CD4-positive, CD25-positive, alpha-beta regulatory T cell (primary cell): ENCODE data around the gene OR2A1. TPM values are rescaled to one million over a fixed set of nuclear protein-coding genes. Genes with fewer than 3 reads are reported as not detected.
"Not testable (repeated sequence)": the region's sequence is repeated elsewhere in the genome, so short reads cannot be mapped to it uniquely, and the experiment has no call there.

Experiments
- ATAC-seq, 2 donors: fragments of 150-1000 bp; cut with Tn5 transposase; one replicate each; pipeline ENCODE4 v1.10.0; 2021; ENCODE audit warnings: low read depth in 2 of 2, moderate number of reproducible peaks in 2 of 2, moderate library complexity in 1 of 2
- DNase-seq, 3 donors: peaks; one replicate each; pipeline versions ENCODE4 v3.0.0 to v3.0.0-alpha.2; 2012 to 2022; ENCODE audit warnings: mixed read lengths in 1 of 3
- H3K27ac ChIP-seq: one replicate; pipeline ENCODE4 v1.7.0; 2013; ENCODE audit warnings: mild to moderate bottlenecking, low read length; ENCODE audit not compliant: insufficient read depth, poor library complexity, severe bottlenecking
- H3K27me3 ChIP-seq: one replicate; pipeline ENCODE4 v1.7.0; 2013; ENCODE audit warnings: low read length; ENCODE audit not compliant: control insufficient read depth, insufficient read depth
- H3K36me3 ChIP-seq: one replicate; pipeline ENCODE4 v1.7.0; 2013; ENCODE audit warnings: mild to moderate bottlenecking, low read length, moderate library complexity; ENCODE audit not compliant: control insufficient read depth, insufficient read depth
- H3K4me1 ChIP-seq: 2 replicates; pipeline ENCODE4 v1.7.0; 2013; ENCODE audit warnings: mild to moderate bottlenecking, low read length; ENCODE audit not compliant: insufficient read depth, control insufficient read depth, poor library complexity, severe bottlenecking
- H3K4me3 ChIP-seq: one replicate; pipeline ENCODE4 v1.7.0; 2013; ENCODE audit warnings: low read depth, mild to moderate bottlenecking, low read length, moderate library complexity
- H3K9me3 ChIP-seq, 2 experiments: 1 replicate in 1 of 2; 2 replicates in 1 of 2; pipeline ENCODE4 v1.7.0; 2013; ENCODE audit warnings: low read length in 2 of 2, mild to moderate bottlenecking in 1 of 2, moderate library complexity in 1 of 2; ENCODE audit not compliant: control insufficient read depth in 2 of 2
- H3K27ac Mint-ChIP-seq, 3 donors: one replicate each; pipeline ENCODE4 v1.8.0; 2020 to 2022; ENCODE audit warnings: mild to moderate bottlenecking in 3 of 3, mixed read lengths in 3 of 3, moderate library complexity in 2 of 3
- H3K27me3 Mint-ChIP-seq: one replicate; pipeline ENCODE4 v1.8.0; 2022; ENCODE audit warnings: mild to moderate bottlenecking, mixed read lengths
- H3K36me3 Mint-ChIP-seq: one replicate; pipeline ENCODE4 v1.8.0; 2020; ENCODE audit warnings: mixed read lengths
- H3K4me1 Mint-ChIP-seq, 4 donors: one replicate each; pipeline ENCODE4 v1.8.0; 2020 to 2022; ENCODE audit warnings: mixed read lengths in 4 of 4, mild to moderate bottlenecking in 1 of 4
- H3K4me3 Mint-ChIP-seq, 4 donors: one replicate each; pipeline ENCODE4 v1.8.0; 2020 to 2022; ENCODE audit warnings: mild to moderate bottlenecking in 4 of 4, mixed read lengths in 4 of 4, moderate library complexity in 3 of 4
- H3K9me3 Mint-ChIP-seq, 7 donors: one replicate each; pipeline ENCODE4 v1.8.0; 2020 to 2022; ENCODE audit warnings: mixed read lengths in 7 of 7, mild to moderate bottlenecking in 3 of 7, moderate library complexity in 2 of 7
- polyA plus RNA-seq, 4 donors: library from polyadenylated mRNA; unstranded; fragments of 300-500 nt; fragmentation: Illumina TruSeq; gene quantifications; one replicate each; pipeline ENCODE4 v1.2.3, GENCODE V29; 2021
- total RNA-seq: library from RNA; stranded (reverse); gene quantifications from one replicate; pipeline ENCODE4 v1.2.3, GENCODE V29; 2022

Gene OR2A1
- total and polyA plus RNA-seq, 5 donors from 2014 or later: 0.20 to 0.87 (median 0.38) TPM; not detected in 2

DNA sequence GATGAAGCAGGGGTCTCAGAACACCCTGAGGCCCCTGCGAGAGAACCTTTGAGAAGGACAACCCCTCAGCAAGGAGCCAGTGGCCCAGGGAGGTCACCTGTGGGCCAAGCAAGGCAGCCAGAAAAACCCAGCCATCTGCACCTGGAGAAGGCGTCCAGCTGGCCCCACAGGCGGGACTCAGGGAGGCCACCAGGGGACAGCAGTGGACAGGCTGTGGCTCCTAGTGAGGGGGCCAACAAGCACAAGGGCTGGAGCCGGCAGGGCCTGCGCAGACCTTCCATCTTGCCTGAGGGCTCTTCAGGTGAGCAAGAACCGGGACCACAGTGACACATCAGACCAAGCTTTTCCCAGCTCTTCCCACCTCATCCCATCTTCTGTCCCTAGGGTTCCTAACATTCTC is 53.3 kb downstream of the OR2A1 start:
- not testable (repeated sequence) for ATAC-seq, H3K27ac ChIP-seq, H3K27me3 ChIP-seq, H3K4me3 ChIP-seq, H3K27me3 Mint-ChIP-seq, H3K4me1 Mint-ChIP-seq, H3K27ac Mint-ChIP-seq, H3K36me3 Mint-ChIP-seq, H3K4me1 ChIP-seq, H3K36me3 ChIP-seq, H3K9me3 ChIP-seq, H3K4me3 Mint-ChIP-seq, H3K9me3 Mint-ChIP-seq, DNase-seq

DNA sequence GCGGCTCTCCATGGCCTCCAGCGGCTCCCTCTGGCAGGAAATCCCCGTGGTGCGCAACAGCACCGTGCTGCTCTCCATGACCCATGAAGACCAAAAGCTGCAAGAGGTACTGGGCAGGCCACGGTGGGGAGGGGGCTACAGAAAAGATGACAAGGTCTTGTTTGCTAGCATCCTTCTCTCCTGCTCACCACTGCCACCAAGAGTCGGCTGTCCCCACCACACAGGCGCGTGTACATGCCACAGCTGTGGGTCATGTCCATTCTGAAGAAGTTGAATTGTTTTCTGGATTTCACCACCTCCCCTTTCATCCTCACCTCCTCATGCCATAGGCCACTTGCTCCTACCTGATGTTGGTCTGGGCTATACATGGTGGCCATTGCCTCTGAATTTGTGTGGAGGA is 55.0 kb downstream of the OR2A1 start:
- not testable (repeated sequence) for H3K27me3 ChIP-seq, H3K4me1 ChIP-seq, DNase-seq, H3K36me3 ChIP-seq, ATAC-seq, H3K4me3 Mint-ChIP-seq, H3K9me3 Mint-ChIP-seq, H3K9me3 ChIP-seq, H3K4me3 ChIP-seq, H3K27ac ChIP-seq, H3K27ac Mint-ChIP-seq, H3K36me3 Mint-ChIP-seq, H3K27me3 Mint-ChIP-seq, H3K4me1 Mint-ChIP-seq

DNA sequence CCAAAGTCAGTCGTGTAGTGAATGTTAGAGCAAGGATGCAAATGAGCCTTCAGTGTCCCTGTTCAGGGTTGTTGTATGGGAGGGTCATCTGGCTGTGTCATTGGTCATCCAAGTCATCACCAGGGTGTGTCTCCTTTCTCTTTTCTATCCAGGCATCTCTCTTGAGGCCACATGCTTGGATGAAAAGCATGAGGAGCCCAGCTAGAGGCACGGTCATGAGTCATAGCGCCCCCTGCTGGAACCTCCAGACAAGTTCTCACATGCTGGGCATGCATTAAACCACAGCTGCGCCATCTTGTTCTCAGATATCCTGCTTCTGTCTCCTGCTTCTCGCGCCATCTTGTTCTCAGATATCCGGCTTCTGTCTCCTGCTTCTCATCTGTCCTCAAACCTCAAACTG is 57.0 kb downstream of the OR2A1 start:
- H3K9me3 ChIP-seq, H3K27ac Mint-ChIP-seq, H3K4me3 ChIP-seq, H3K4me3 Mint-ChIP-seq, H3K27ac ChIP-seq, H3K9me3 Mint-ChIP-seq, H3K4me1 ChIP-seq, ATAC-seq, DNase-seq, H3K36me3 Mint-ChIP-seq, H3K27me3 ChIP-seq, H3K36me3 ChIP-seq, H3K27me3 Mint-ChIP-seq, H3K4me1 Mint-ChIP-seq: not testable (repeated sequence)

Other genes with a start within 250 kb of the OR2A1 start
- gene OR2A25, start 242.6 kb upstream of the OR2A1 start, total RNA-seq: not detected
- gene OR2A25, start 242.6 kb upstream of the OR2A1 start, polyA plus RNA-seq: not detected
- not detected for gene OR2A12, start 226.1 kb upstream of the OR2A1 start, total RNA-seq
- gene OR2A12, start 226.1 kb upstream of the OR2A1 start, polyA plus RNA-seq: under 1 TPM in 1 of 4 donors, not detected in 3; 0.06 TPM
- gene OR2A2, start 202.8 kb upstream of the OR2A1 start, total RNA-seq: not detected
- not detected for gene OR2A2, start 202.8 kb upstream of the OR2A1 start, polyA plus RNA-seq
- not detected for gene OR2A14, start 189.2 kb upstream of the OR2A1 start, total RNA-seq
- gene OR2A14, start 189.2 kb upstream of the OR2A1 start, polyA plus RNA-seq: not detected
- gene CTAGE4, start 129.0 kb upstream of the OR2A1 start, total RNA-seq: 3.8 TPM
- under 1 TPM in 1 of 4 donors, not detected in 3; 0.29 TPM for gene CTAGE4, start 129.0 kb upstream of the OR2A1 start, polyA plus RNA-seq
- 3.5 TPM for gene ARHGEF35, start 116.6 kb upstream of the OR2A1 start, total RNA-seq
- gene ARHGEF35, start 116.6 kb upstream of the OR2A1 start, polyA plus RNA-seq: 1 to 10 TPM; 1.7 to 4.2 (median 2.8) TPM
- gene OR2A42, start 72.8 kb upstream of the OR2A1 start, total RNA-seq: 0.30 TPM
- under 1 TPM in 2 of 4 donors, not detected in 2; 0.14 to 0.24 TPM for gene OR2A42, start 72.8 kb upstream of the OR2A1 start, polyA plus RNA-seq
- gene OR2A7, start 47.6 kb upstream of the OR2A1 start, total RNA-seq: 6.0 TPM
- gene OR2A7, start 47.6 kb upstream of the OR2A1 start, polyA plus RNA-seq: under 1 TPM; 0.17 to 0.98 (median 0.39) TPM
- not detected for gene CTAGE8, start 43.1 kb upstream of the OR2A1 start, total RNA-seq
- under 1 TPM in 3 of 4 donors, not detected in 1; 0.35 to 0.54 (median 0.46) TPM for gene CTAGE8, start 43.1 kb upstream of the OR2A1 start, polyA plus RNA-seq
- gene ARHGEF5, start 43.0 kb downstream of the OR2A1 start, total RNA-seq: 10.5 TPM
- gene ARHGEF5, start 43.0 kb downstream of the OR2A1 start, polyA plus RNA-seq: 1 to 10 TPM in 3 of 4 donors, under 1 TPM in 1; 0.67 to 1.9 (median 1.5) TPM
- gene NOBOX, start 91.3 kb downstream of the OR2A1 start, total RNA-seq: not detected
- gene NOBOX, start 91.3 kb downstream of the OR2A1 start, polyA plus RNA-seq: not detected